Stomach (tissue), 4 donors: ENCODE measurements around the gene GGN.

Source experiments
- CTCF ChIP-seq, 7 experiments: fragments of 450-650 bp in 4 of 7; fragments of 200-600 bp in 3 of 7; sonication (generic) in 3 of 7; IDR thresholded peaks; one replicate each; pipeline ENCODE4 v1.5.1; 2016 to 2019; ENCODE audit warnings: antibody characterized with exemption in 7 of 7, control low read depth in 2 of 7, mild to moderate bottlenecking in 1 of 7
- POLR2A ChIP-seq, 4 donors: fragments of 450-650 bp; IDR thresholded peaks; one replicate each; pipeline ENCODE4 v1.6.1; 2016; ENCODE audit warnings: antibody characterized with exemption in 4 of 4, control low read depth in 2 of 4, mild to moderate bottlenecking in 1 of 4, moderate library complexity in 1 of 4
- POLR2AphosphoS5 ChIP-seq, 3 donors: sonication (generic); formaldehyde crosslinking; IDR thresholded peaks; one replicate each; pipeline ENCODE4 v1.6.1; 2016; ENCODE audit warnings: antibody characterized with exemption in 3 of 3

DNA sequence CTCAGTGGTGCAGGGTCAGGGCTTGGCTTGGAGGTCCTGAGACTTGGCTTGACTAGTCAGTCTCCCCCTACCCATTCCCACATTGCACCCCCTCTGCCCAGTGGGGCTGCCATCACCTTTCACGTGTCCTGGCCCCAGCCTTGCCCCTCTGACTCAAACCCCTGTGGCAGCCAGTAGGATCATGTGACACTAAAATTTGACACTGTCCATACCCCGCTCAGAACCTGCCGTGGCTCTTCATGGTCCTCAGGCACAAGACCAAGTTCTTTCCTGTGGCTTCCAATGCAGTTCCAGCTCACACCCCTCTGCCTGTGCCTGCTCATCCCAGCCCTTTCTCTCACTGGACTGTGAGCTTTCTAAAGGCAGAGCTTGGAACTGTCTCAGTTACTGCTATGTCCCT is 11.3 kb downstream of the GGN start:
- TF ChIP-seq CTCF (IDR thresholded peaks at IDR 0.05) (no peak), POLR2AphosphoS5 (IDR thresholded peaks at IDR 0.05) (no peak), POLR2A (IDR thresholded peaks at IDR 0.05) (no peak)
